GM12872 (cell line): ENCODE results near the gene ARHGAP10.

Experiments used
- CTCF ChIP-seq: IDR thresholded peaks from 3 replicates; pipeline ENCODE4 v1.5.1; 2011; ENCODE audit warnings: low read depth, mild to moderate bottlenecking, low read length, moderate library complexity; ENCODE audit not compliant: insufficient read depth

ARHGAP10 gene

GRCh38 chr4:147996859-147997258 lies 265.0 kb downstream of the ARHGAP10 start:
- no peak for TF ChIP-seq CTCF

GRCh38 chr4:148004228-148004857 lies 272.5 kb downstream of the ARHGAP10 start:
- TF ChIP-seq CTCF: no peak

GRCh38 chr4:148006001-148006400 lies 274.1 kb downstream of the ARHGAP10 start:
- TF ChIP-seq CTCF: no peak

- no peak for TF ChIP-seq CTCF
Measured at GRCh38 chr4:148007314-148007760, 275.4 kb downstream of the ARHGAP10 start.

GRCh38 chr4:148007792-148008191 lies 275.9 kb downstream of the ARHGAP10 start:
- TF ChIP-seq CTCF: no peak

- no peak for TF ChIP-seq CTCF
Measured at GRCh38 chr4:148015058-148015457, 283.2 kb downstream of the ARHGAP10 start.

- no peak for TF ChIP-seq CTCF
Measured at GRCh38 chr4:148015468-148015867, 283.6 kb downstream of the ARHGAP10 start.
